NK-92 (cell line): ENCODE measurements around the gene PPP3CB.
"Not testable (repeated sequence)": the region's sequence is repeated elsewhere in the genome, so short reads cannot be mapped to it uniquely, and the experiment has no call there.

ENCODE experiments used
- DNase-seq: peaks from one replicate; lab custom pipeline; 2025; ENCODE audit not compliant: unreplicated experiment; lab: John Stamatoyannopoulos, UW

The PPP3CB gene

DNA sequence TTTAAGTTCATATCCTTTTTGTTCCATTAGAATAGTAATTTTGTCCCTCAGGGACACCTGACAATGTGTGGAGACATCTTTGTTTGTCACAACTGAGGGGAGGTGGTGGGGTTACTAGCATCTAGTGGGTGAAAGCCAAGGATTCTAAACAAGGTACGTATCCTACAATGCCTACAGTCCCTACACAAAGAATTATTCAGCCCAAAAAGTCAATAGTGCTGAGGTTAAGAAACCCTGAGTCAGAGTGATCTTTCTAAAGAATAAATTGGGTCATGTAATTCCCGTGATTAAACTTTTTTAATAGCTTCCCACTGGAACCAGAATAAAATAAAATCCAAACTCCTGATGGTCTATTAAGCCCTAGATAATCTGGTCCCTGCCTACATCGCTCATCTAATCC lies 79.3 kb downstream of the PPP3CB start:
- DNase-seq = no peak

DNA sequence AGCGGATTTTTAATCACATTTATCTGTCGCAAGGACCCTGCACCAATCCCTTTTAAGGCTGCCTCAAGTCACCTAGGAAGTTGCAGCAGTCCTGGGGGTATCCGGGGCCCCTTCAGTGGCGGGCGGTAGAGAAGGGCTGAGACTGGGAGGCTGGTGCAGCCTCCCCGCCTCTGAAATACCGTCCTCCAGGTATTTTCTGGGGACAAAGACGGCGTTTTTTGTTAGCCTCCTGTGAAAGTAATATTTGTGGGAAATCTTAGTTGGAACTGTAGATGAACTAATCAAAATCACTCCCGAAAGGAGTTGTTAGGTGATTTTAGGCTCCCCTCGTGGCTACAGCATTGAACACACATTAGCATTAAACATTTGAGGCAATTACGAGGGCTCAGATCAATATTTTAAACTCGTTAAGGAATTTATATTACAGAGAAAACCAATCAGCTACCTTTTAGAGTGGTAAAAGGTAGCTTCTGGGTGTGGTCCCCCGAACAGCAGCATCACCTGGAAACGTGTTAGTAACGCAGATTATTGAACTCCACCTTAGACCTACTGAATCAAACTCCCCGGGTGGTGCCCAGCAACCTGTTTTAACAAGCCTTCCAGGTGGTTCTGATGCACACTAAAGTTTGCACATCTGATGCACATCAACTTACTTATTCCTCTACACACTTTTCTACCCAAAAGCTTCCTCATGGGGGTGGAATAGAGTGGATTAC lies 81.4 kb downstream of the PPP3CB start:
- no peak for DNase-seq

DNA sequence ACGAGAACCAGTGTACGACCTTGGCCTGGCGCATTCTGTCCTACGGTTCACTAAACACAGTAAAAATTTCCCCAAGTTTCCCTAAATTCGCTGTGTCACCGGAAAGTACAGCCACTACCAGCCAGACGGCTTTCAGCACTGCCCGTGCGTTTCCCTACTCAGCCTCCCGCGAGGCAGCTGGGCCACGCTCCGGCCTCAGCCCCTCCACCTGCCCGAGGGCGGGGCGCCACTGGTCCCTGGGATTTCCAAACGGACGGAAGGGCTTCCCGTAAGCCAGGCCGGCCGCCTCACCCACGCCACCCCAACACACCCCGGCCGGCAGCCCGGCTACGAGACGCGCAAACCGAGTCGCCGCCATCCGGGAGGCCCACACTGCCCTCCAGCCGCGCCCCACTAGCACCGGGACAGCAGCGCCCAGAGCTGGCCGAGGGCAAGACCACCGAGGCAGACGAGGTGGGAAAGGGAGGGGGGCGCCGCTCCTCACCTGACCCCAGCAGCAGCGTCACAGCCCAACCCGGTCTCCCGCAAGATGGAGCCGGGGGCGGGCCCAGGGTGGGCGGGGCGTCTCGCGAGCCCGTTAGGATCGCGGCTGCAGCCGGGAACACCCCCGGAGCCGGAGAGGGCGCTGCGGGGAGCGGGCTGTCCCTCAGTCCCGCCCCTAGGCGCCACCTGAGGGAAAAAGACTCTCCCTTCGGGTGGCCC lies 82.1 kb downstream of the PPP3CB start, which contains the start of gene ANXA7:
TSS of gene ANXA7 (minus strand) at position 531 of the 702 bp plus-strand sequence. CDS start 13,202 bp downstream, outside the sequence.
- peak; percentile 54 for DNase-seq

DNA sequence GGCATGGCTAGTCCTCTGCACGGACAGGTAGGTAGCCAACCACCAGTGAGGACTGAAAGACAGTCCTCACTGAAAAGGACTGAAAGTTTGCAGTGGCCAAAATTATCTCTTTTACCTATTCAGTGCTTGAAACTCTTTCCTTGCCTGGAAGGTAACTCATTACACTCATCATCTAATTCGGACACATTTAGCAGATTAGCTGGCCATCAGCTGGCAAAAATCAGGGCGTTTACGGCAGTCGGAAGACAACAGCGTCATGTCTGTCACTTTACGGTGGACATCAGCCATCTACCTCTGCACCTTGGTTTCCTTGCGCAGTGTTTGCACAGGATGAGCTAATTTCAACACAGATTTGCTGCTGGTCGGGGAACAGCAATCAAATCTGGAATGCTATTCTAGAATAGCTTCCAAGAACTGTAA lies 82.7 kb downstream of the PPP3CB start:
- DNase-seq = no peak

DNA sequence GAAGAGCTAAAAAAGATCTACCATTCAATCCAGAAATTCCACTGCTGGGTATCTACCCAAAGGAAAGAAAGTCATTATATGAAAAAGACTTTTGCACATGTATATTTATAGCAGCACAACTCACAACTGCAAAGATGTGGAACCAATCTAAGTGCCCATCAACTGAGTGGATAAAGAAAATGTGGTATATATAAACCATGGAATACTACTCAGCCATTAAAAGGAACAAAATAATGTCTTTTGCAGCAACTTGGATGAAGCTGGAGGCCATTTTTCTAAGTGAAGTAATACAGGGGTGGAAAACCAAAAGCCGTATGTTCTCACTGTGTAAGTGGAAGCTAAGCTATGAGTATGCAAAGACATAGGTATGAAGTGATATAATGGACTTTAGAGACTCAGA lies 84.9 kb downstream of the PPP3CB start:
- DNase-seq = no peak

DNA sequence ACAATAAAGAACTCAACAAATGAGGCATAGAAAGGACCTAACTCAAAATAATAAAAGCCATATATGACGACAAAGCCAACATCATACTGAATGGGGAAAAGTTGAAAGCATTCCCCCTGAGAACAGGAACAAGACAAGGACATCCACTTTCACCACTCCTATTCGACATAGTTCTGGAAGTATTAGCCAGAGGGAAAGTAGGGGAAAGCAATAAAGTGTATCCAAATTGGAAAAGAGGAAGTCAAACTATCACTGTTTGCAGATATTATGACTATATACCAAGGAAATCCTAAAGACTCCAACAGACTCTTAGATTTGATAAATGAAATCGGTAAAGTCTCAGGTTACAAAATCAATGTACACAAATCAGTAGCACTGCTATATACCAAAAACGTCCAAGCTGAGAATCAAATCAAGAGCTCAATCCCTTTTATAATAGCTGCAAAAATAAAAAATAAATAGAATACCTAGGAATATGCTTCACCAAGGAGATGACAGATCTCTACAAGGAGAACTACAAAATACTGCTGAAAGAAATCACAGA lies 86.8 kb downstream of the PPP3CB start:
- no peak for DNase-seq

DNA sequence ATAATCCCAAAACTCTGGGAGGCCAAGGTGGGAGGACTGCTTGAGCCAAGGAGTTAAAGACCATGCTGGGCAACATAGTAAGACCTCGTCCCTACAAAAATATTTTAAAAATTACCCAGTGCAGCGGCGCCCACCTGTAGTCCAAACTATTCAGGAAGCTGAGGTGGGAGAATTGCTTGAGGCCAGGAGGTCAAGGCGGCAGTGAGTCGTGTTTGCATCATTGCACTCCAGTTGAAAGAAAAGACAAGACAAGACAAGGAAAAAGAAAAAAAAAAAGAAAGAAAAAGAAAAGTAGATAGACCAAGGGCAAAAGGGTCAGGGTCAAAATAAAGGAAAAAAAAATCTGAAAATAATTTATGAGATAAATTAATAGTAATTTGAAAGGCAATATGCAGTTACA lies 87.8 kb downstream of the PPP3CB start:
- no peak for DNase-seq

DNA sequence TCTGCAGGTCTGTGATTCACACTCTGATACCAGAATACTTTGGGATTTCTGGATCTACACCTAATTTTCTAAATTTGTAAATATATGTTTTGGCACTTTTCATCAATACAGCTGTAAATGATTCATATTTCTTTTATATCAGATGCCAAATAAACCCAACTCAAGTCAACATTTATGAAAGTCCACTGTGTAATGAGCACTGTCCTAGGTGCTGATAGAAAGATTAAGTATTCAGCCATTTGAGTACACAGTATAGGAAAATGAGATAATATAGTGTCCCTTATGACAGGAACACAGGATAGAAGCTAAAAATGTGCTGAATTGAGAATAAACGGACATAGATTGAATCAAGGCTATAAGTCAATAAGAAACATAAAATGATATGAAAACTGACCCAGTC lies 88.3 kb downstream of the PPP3CB start:
- no peak for DNase-seq

DNA sequence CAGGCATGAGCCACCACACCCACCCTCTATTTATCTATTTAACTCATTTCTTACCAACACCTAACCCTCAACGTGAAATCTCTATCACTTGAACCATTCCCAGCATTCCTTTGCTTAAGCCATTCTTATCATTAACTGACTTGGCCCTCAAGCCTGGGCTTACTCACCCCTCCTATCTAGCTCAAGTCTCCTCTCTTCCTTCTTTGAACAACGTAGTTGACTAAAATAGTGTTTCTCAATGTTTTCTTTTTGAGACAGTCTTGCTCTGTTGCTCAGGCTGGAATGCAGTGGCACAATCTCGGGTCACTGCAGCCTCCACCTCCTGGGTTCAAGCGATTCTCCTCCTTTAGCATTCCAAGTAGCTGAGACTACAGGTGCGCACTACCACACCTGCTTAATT lies 89.0 kb downstream of the PPP3CB start:
- no peak for DNase-seq

DNA sequence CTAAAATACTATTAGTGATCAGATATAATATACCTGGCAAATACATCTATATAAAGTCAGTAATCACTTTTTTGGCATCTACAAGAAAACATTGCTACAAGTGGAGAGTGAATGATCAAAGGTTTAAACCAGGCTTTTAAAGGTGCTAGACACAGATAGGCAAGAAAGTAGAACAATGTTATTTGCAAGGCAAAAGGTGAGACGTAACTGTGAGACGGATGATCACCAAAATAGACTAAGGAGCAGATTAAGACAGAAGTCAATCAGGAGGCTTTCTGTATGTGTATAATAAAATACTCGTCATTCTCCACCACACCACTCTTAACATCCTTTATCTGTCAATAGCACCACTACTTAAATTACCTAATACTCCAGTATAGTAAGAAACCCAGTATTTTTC lies 90.3 kb downstream of the PPP3CB start:
- DNase-seq = no peak

DNA sequence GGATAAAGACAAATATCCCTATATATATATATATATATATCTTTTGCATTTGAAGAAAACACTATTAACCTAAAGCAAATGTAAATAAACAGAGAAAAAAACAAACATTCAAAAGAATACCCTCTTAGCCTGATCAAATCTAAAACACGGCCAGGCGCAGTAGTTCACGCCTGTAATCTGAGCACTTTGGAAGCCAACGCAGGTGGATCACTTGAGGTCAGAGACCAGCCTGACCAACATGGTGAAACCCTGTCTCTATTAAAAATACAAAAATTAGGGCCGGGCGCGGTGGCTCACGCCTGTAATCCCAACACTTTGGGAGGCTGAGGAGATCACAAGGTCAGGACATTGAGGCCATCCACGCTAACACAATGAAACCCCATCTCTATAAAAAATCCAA lies 91.1 kb downstream of the PPP3CB start:
- DNase-seq = no peak

DNA sequence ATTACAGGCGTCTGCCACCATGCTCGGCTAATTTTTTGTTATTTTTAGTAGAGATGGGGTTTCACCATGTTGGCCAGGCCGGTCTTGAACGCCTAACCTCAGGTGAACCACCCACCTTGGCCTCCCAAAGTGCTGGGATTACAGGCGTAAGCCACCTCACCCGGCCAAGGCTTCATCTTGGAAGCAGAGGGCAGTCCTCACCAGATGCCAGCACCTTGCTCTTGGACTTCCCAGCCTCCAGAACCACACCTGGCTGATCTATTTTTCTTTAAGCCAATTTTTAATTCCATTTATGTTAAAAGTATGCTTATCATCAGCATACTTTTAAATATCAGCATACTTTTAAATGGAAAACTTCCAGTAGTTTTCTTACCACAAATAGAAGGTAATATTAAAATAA lies 94.2 kb downstream of the PPP3CB start:
- no peak for DNase-seq

DNA sequence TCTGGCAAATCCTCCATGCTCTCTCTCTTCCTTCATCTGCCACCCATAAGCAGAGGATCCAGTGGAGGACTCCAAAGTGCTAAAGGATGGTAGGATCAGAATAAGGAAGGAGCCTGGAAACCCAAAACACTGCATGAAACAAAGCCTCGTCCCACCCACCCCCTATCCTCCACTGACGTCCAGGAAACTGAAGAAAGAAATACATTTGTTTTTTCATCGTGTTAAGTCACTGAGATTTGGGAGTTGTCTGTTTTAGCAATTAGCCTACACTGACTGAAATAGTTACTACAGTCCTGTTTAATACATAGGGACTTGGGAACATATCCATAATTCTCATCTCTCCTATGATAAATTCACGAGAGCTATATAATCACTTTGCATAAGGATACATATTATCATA lies 96.8 kb downstream of the PPP3CB start:
- DNase-seq = no peak

DNA sequence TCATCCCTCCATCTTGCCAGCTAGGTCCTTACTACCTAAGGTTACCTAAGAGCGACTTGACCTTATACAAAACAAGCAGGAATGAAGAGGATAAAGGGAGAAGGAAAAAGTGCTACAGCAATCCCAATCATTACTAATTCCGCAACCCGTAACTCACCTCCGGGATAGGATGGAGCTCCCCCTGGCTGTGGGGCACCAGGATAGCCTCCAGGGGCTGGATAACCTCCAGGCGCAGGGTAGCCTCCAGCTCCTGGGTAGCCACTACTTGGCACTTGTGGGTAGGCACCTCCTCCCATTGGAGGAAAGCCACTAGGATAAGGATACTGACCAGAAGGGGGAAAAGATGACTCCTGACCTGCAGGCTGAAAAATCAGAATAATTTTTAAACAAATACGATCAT lies 97.8 kb downstream of the PPP3CB start:
- no peak for DNase-seq

DNA sequence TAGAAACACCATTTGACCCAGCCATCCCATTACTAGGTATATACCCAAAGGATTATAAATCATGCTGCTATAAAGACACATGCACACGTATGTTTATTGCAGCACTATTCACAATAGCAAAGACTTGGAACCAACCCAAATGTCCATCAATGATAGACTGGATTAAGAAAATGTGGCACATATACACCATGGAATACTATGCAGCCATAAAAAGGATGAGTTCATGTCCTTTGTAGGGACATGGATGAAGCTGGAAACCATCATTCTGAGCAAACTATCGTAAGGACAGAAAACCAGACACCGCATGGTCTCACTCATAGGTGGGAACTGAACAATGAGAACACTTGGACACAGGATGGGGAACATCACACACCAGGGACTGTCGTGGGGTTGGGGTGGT lies 101.5 kb downstream of the PPP3CB start:
- DNase-seq = not testable (repeated sequence)

DNA sequence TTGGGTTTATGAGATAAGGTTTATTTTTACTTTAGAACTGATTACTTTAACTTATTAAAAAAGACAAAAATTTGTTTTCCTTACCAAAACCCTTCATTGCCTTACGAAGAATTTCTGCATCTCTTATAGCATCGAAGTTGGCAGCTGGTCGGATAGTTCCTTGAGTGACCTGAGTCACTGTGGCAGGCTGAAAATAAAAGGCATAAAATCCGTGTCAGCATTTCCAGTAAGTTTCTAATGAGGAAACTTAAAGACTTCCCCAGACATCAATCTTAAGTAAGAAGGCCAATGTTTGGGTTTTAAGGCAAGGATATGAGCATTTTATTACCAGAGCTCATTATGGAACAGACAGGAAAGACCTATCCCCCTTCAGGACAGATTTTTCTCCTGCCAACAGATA lies 107.6 kb downstream of the PPP3CB start:
- no peak for DNase-seq

DNA sequence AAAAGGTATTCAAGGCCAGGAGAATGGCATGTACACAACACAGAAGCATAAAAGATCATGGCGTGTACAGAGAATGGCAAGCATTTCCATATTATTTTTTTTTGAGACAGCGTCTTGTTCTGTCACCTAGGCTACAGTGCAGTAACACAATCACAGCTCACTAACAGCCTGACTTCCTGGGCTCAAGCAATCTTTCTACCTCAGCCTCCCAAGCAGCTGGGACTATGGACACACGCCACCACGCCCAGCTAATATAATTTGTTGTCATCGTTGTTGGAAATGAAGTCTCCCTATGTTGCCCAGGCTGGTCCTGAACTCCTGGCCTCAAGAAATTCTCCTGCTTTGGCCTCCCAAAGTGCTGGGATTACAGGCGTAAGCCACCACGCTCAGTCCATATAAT lies 109.2 kb downstream of the PPP3CB start:
- DNase-seq = no peak
